HG02642 (cell line): Measurements from ENCODE around the gene MCM3AP.

Experiments
- ATAC-seq: cut with Tn5 transposase; IDR thresholded peaks from one replicate; pipeline ENCODE4 v1.9.1; 2021; ENCODE audit warnings: mild to moderate bottlenecking; ENCODE audit not compliant: unreplicated experiment, poor library complexity

The MCM3AP gene

GRCh38 chr21:46284077-46284644 lies 1.2 kb downstream of the MCM3AP start:
- ATAC-seq: no peak

- ATAC-seq: no peak
These were observed 10.5 kb downstream of the MCM3AP start for GRCh38 chr21:46274797-46275390.

GRCh38 chr21:46273341-46273740 lies 12.1 kb downstream of the MCM3AP start:
- ATAC-seq: no peak

GRCh38 chr21:46269466-46269865 lies 15.9 kb downstream of the MCM3AP start:
- ATAC-seq: no peak

- no peak for ATAC-seq
These were observed 17.0 kb downstream of the MCM3AP start for GRCh38 chr21:46268371-46268770.

- ATAC-seq: no peak
These were observed 18.5 kb downstream of the MCM3AP start for GRCh38 chr21:46266946-46267345.

- ATAC-seq: no peak
These were observed 19.5 kb downstream of the MCM3AP start for GRCh38 chr21:46265736-46266525.

- ATAC-seq: no peak
These were observed 20.7 kb downstream of the MCM3AP start for GRCh38 chr21:46264690-46265144.

- no peak for ATAC-seq
These were observed 21.2 kb downstream of the MCM3AP start for GRCh38 chr21:46264046-46264689.

- ATAC-seq: no peak
These were observed 28.9 kb downstream of the MCM3AP start for GRCh38 chr21:46256501-46256994.

- no peak for ATAC-seq
These were observed 29.6 kb downstream of the MCM3AP start for GRCh38 chr21:46255758-46256337.

GRCh38 chr21:46255166-46255565 lies 30.2 kb downstream of the MCM3AP start:
- no peak for ATAC-seq

GRCh38 chr21:46254208-46254975 lies 31.0 kb downstream of the MCM3AP start:
- ATAC-seq: peak; percentile 66

GRCh38 chr21:46253610-46254124 lies 31.7 kb downstream of the MCM3AP start:
- peak; percentile 65 for ATAC-seq

- ATAC-seq: no peak
These were observed 32.6 kb downstream of the MCM3AP start for GRCh38 chr21:46252840-46253239.

GRCh38 chr21:46250146-46250725 lies 35.2 kb downstream of the MCM3AP start:
- no peak for ATAC-seq

- ATAC-seq: no peak
These were observed 36.6 kb downstream of the MCM3AP start for GRCh38 chr21:46248827-46249226.

GRCh38 chr21:46248422-46248782 lies 37.0 kb downstream of the MCM3AP start:
- ATAC-seq: no peak

- no peak for ATAC-seq
These were observed 37.6 kb downstream of the MCM3AP start for GRCh38 chr21:46247699-46248421.
